ENCODE data around the gene KCNJ9. TPM values are rescaled to one million over a fixed set of nuclear protein-coding genes. Genes with fewer than 3 reads are reported as not detected.

Gene KCNJ9
- total and polyA plus RNA-seq, 2 of the 13 experiments (the other 11 are each of a cell fraction or from before 2014, with no cell fraction given), result not detected

GRCh38 chr1:160101037-160101716 is 19.8 kb downstream of the KCNJ9 start (continued):
- peak; percentile 92 for TF ChIP-seq PATZ1 (CRISPR knock-in tag; IDR thresholded peaks at IDR 0.05)
- TF ChIP-seq ATF7 (IDR thresholded peaks at IDR 0.05), result no peak
- no peak for TF ChIP-seq ATF7 (CRISPR knock-in tag; IDR thresholded peaks at IDR 0.05)
- no peak for TF ChIP-seq ZNF768 (CRISPR knock-in tag; IDR thresholded peaks at IDR 0.05)
- 0 out of 2 replicates have a peak, but pooled peaks have one; percentile 65 for TF ChIP-seq ZNF557 (CRISPR knock-in tag; IDR thresholded peaks at IDR 0.05)
- TF ChIP-seq POLR2AphosphoS2 (IDR thresholded peaks at IDR 0.05; ENCODE audit: low read depth, low read length), result no peak
- TF ChIP-seq TOPORS (CRISPR knock-in tag; IDR thresholded peaks at IDR 0.05), result no peak
- TF ChIP-seq ZNF12 (CRISPR knock-in tag; IDR thresholded peaks at IDR 0.05), result no peak
- TF ChIP-seq CENPX (CRISPR knock-in tag; IDR thresholded peaks at IDR 0.05), result no peak
- no peak for TF ChIP-seq NCOR1 (IDR thresholded peaks at IDR 0.05; ENCODE audit: borderline replicate concordance, low read length)
- TF ChIP-seq SNAPC4 (CRISPR knock-in tag; IDR thresholded peaks at IDR 0.05), result no peak
- TF ChIP-seq CEBPG (CRISPR knock-in tag; IDR thresholded peaks at IDR 0.05), result peak; percentile 39; the same call in 1 of the 2 replicates
- no peak for TF ChIP-seq JUNB (CRISPR knock-in tag; IDR thresholded peaks at IDR 0.05; ENCODE audit: borderline replicate concordance)
- TF ChIP-seq TAF15 (IDR thresholded peaks at IDR 0.05; ENCODE audit: low read depth, low read length, poor library complexity, severe bottlenecking), result no peak
- no peak for TF ChIP-seq ELF4 (CRISPR knock-in tag; IDR thresholded peaks at IDR 0.05; ENCODE audit: borderline replicate concordance)
- no peak for TF ChIP-seq ZNF513 (CRISPR knock-in tag; conservative IDR thresholded peaks at IDR 0.05)
- no peak for TF ChIP-seq ZNF362 (CRISPR knock-in tag; IDR thresholded peaks at IDR 0.05; ENCODE audit: borderline replicate concordance)
- TF ChIP-seq KLF15 (CRISPR knock-in tag; IDR thresholded peaks at IDR 0.05; ENCODE audit: borderline replicate concordance), result no peak
- no peak for TF ChIP-seq PTBP1 (IDR thresholded peaks at IDR 0.05; ENCODE audit: low read depth, low read length, poor library complexity, severe bottlenecking)
- peak; percentile 40; the same call in 1 of the 2 replicates for TF ChIP-seq FOXK1 (CRISPR knock-in tag; IDR thresholded peaks at IDR 0.05; ENCODE audit: borderline replicate concordance, low read depth)
- TF ChIP-seq ZNF547 (CRISPR knock-in tag; IDR thresholded peaks at IDR 0.05), result no peak
